ENCODE data around the gene BEST1.
"Not testable (repeated sequence)": the region's sequence is repeated elsewhere in the genome, so short reads cannot be mapped to it uniquely, and the experiment has no call there.

The BEST1 gene

GRCh38 chr11:61946894-61947293, 3.3 kb upstream of the BEST1 start:
- FAIRE-seq: no peak
- DNase-seq (ENCODE audit: insufficient read length, low spot score): no peak

GRCh38 chr11:61947486-61948210, 2.5 kb upstream of the BEST1 start:
- peak; percentile 84 for DNase-seq (ENCODE audit: insufficient read length, low spot score)
- no peak for FAIRE-seq

GRCh38 chr11:61948505-61948904, 1.6 kb upstream of the BEST1 start:
- FAIRE-seq (no peak), DNase-seq (ENCODE audit: insufficient read length, low spot score) (no peak)

- DNase-seq (ENCODE audit: insufficient read length, low spot score) (peak; percentile 58), FAIRE-seq (no peak)
Observed at GRCh38 chr11:61949169-61950034, 749 bp upstream of the BEST1 start.

- no peak for DNase-seq (ENCODE audit: insufficient read length, low spot score)
- no peak for FAIRE-seq
Observed at GRCh38 chr11:61951484-61952135, 1.5 kb downstream of the BEST1 start.

GRCh38 chr11:61952882-61953281, 2.7 kb downstream of the BEST1 start:
- no peak for FAIRE-seq
- no peak for DNase-seq (ENCODE audit: insufficient read length, low spot score)

- DNase-seq (ENCODE audit: insufficient read length, low spot score); FAIRE-seq: not testable (repeated sequence)
Observed at GRCh38 chr11:61953632-61954031, 3.5 kb downstream of the BEST1 start.

GRCh38 chr11:61954106-61954850, 4.1 kb downstream of the BEST1 start:
- FAIRE-seq: no peak
- no peak for DNase-seq (ENCODE audit: insufficient read length, low spot score)

- no peak for FAIRE-seq
- no peak for DNase-seq (ENCODE audit: insufficient read length, low spot score)
Observed at GRCh38 chr11:61954851-61955421, 4.8 kb downstream of the BEST1 start.

- DNase-seq (ENCODE audit: insufficient read length, low spot score): no peak
- FAIRE-seq: no peak
Observed at GRCh38 chr11:61955422-61956135, 5.4 kb downstream of the BEST1 start.

GRCh38 chr11:61956191-61957020, 6.3 kb downstream of the BEST1 start:
- FAIRE-seq: no peak
- DNase-seq (ENCODE audit: insufficient read length, low spot score): no peak

- DNase-seq (ENCODE audit: insufficient read length, low spot score) (no peak), FAIRE-seq (no peak)
Observed at GRCh38 chr11:61957021-61957770, 7.0 kb downstream of the BEST1 start.

- FAIRE-seq (no peak), DNase-seq (ENCODE audit: insufficient read length, low spot score) (no peak)
Observed at GRCh38 chr11:61958590-61958989, 8.4 kb downstream of the BEST1 start.

GRCh38 chr11:61959114-61959513, 9.0 kb downstream of the BEST1 start:
- FAIRE-seq (no peak), DNase-seq (ENCODE audit: insufficient read length, low spot score) (no peak)

- no peak for DNase-seq (ENCODE audit: insufficient read length, low spot score)
- FAIRE-seq: no peak
Observed at GRCh38 chr11:61959678-61960077, 9.5 kb downstream of the BEST1 start.

GRCh38 chr11:61960532-61960931, 10.4 kb downstream of the BEST1 start:
- no peak for FAIRE-seq

GRCh38 chr11:61961570-61962212, 11.5 kb downstream of the BEST1 start:
- FAIRE-seq: no peak
- DNase-seq (ENCODE audit: insufficient read length, low spot score): no peak

More at GRCh38 chr11:61960532-61960931, 10.4 kb downstream of the BEST1 start:
- DNase-seq (ENCODE audit: insufficient read length, low spot score): no peak
